CD4-positive, alpha-beta T cell (primary cell): ENCODE data around the gene PTGES3. TPM values are rescaled to one million over a fixed set of nuclear protein-coding genes. Genes with fewer than 3 reads are reported as not detected.
A peak's percentile ranks its signal among the peaks of the same experiment; 100 is the strongest.

Experiments
- ATAC-seq: fragments of 200-7000 bp; cut with Tn5 transposase; one replicate; pipeline ENCODE4 v1.10.0; 2022; ENCODE audit warnings: mild to moderate bottlenecking; ENCODE audit not compliant: poor library complexity
- CTCF ChIA-PET: fragments of 350-600 bp; sonication (Branson Sonifier 250); formaldehyde crosslinking; loops from one replicate; lab custom pipeline; 2021; ENCODE audit warnings: antibody characterized with exemption, inconsistent platforms; lab: Charles Lee
- POLR2A ChIA-PET: fragments of 350-600 bp; sonication (Branson Sonifier 250); formaldehyde crosslinking; loops from one replicate; lab custom pipeline; 2021; ENCODE audit warnings: antibody characterized with exemption, inconsistent platforms; lab: Charles Lee
- DNase-seq, 14 experiments: peaks; one replicate each; pipeline ENCODE4 v3.0.0-alpha.2; 2013 to 2020; ENCODE audit warnings: mixed read lengths in 2 of 14
- H3K27ac ChIP-seq, 2 donors: one replicate each; pipeline versions ENCODE4 v1.5.1 to v1.7.0; 2013; ENCODE audit warnings: low read length in 2 of 2, low read depth in 1 of 2, mild to moderate bottlenecking in 1 of 2
- H3K27me3 ChIP-seq, 2 experiments: 1 replicate in 1 of 2; 2 replicates in 1 of 2; pipeline versions ENCODE4 v1.6.1 to v1.7.0; 2013; ENCODE audit warnings: low read length in 2 of 2, control low read depth in 1 of 2, mild to moderate bottlenecking in 1 of 2, moderate library complexity in 1 of 2; ENCODE audit not compliant: insufficient read depth in 2 of 2, control insufficient read depth in 1 of 2
- H3K36me3 ChIP-seq: one replicate; pipeline ENCODE4 v1.6.1; 2013; ENCODE audit warnings: low read length, control low read depth; ENCODE audit not compliant: insufficient read depth
- H3K4me1 ChIP-seq: one replicate; pipeline ENCODE4 v1.6.1; 2013; ENCODE audit warnings: low read length, control low read depth; ENCODE audit not compliant: insufficient read depth
- H3K4me3 ChIP-seq: one replicate; pipeline ENCODE4 v1.5.1; 2013; ENCODE audit warnings: mild to moderate bottlenecking, low read length, moderate library complexity
- H3K9me3 ChIP-seq, 2 experiments: 1 replicate in 1 of 2; 2 replicates in 1 of 2; pipeline versions ENCODE4 v1.6.1 to v1.7.0; 2013; ENCODE audit warnings: low read length in 2 of 2, mild to moderate bottlenecking in 2 of 2, control low read depth in 1 of 2, moderate library complexity in 1 of 2; ENCODE audit not compliant: control insufficient read depth in 1 of 2, insufficient read depth in 1 of 2
- H3K27ac Mint-ChIP-seq: one replicate; pipeline ENCODE4 v1.8.0; 2020; ENCODE audit warnings: mixed read lengths
- H3K27me3 Mint-ChIP-seq: one replicate; pipeline ENCODE4 v1.8.0; 2021; ENCODE audit warnings: mixed read lengths
- H3K36me3 Mint-ChIP-seq: one replicate; pipeline ENCODE4 v1.8.0; 2021; ENCODE audit warnings: low read depth, mixed read lengths
- H3K4me1 Mint-ChIP-seq: one replicate; pipeline ENCODE4 v1.8.0; 2021; ENCODE audit warnings: low read depth, mixed read lengths
- H3K4me3 Mint-ChIP-seq: one replicate; pipeline ENCODE4 v1.8.0; 2020; ENCODE audit warnings: mild to moderate bottlenecking, mixed read lengths
- H3K9me3 Mint-ChIP-seq: one replicate; pipeline ENCODE4 v1.8.0; 2020; ENCODE audit warnings: mixed read lengths
- intact Hi-C, 2 experiments: fragments of 100-400 bp; cut with DNase I in 1 of 2; cut with micrococcal nuclease in 1 of 2; formaldehyde crosslinking; loops; one replicate each; pipeline versions ENCODE4 v1.15.1 to v1.9.0; 2023 to 2025; cut with DNase I, micrococcal nuclease
- total RNA-seq, 174 experiments: library from RNA in 2 of 174; stranded (reverse) in 2 of 174; gene quantifications; one replicate each; pipeline ENCODE4 v1.2.3 and lab custom pipeline; 2021 to 2026
- TF ChIP-seq, protein P1 (sequence below): fragments of 200-600 bp; IDR thresholded peaks from one replicate; pipeline ENCODE4 v1.8.0; 2022; ENCODE audit warnings: antibody characterized with exemption, mild to moderate bottlenecking

PTGES3 gene
- total RNA-seq, 2 experiments from 2014 or later: 146 to 154 TPM

GRCh38 chr12:56719056-56719455 is 31.0 kb upstream of the PTGES3 start:
- ChIA-PET POLR2A (interaction anchor here (0.6 to 4.2 kb wide), 2 partner anchors 31 to 369 kb away, joined by 3 to 26 read pairs; partner anchors contain the start of gene PTGES3), CTCF (interaction anchor here (0.5 kb wide), 1 partner anchor 37 kb away, joined by 3 read pairs; no protein-coding TSS in a partner anchor)
- ATAC-seq (no peak), DNase-seq (no peak)
- Histone ChIP-seq H3K4me1 (peaks cover 71% of the 10 kb centered on the region), H3K36me3 (peaks cover 77% of the 10 kb centered on the region), H3K4me3 (no peak overlapping the region), H3K27me3 (no peaks in the 10 kb centered on the region), H3K9me3 (no peaks in the 10 kb centered on the region), H3K27ac (peak overlapping the region; percentile 3 to 9)
- Mint-ChIP-seq H3K27me3 (no peaks in the 10 kb centered on the region), H3K9me3 (no peaks in the 10 kb centered on the region), H3K4me3 (peak overlapping the region; percentile 28), H3K27ac (peak overlapping the region; percentile 92), H3K4me1 (peaks cover 81% of the 10 kb centered on the region), H3K36me3 (peaks cover 88% of the 10 kb centered on the region)
- TF ChIP-seq, protein P1, sequence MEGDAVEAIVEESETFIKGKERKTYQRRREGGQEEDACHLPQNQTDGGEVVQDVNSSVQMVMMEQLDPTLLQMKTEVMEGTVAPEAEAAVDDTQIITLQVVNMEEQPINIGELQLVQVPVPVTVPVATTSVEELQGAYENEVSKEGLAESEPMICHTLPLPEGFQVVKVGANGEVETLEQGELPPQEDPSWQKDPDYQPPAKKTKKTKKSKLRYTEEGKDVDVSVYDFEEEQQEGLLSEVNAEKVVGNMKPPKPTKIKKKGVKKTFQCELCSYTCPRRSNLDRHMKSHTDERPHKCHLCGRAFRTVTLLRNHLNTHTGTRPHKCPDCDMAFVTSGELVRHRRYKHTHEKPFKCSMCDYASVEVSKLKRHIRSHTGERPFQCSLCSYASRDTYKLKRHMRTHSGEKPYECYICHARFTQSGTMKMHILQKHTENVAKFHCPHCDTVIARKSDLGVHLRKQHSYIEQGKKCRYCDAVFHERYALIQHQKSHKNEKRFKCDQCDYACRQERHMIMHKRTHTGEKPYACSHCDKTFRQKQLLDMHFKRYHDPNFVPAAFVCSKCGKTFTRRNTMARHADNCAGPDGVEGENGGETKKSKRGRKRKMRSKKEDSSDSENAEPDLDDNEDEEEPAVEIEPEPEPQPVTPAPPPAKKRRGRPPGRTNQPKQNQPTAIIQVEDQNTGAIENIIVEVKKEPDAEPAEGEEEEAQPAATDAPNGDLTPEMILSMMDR: no peak
- intact Hi-C loops: no loop called here

GRCh38 chr12:56718636-56719035 is 30.6 kb upstream of the PTGES3 start:
- DNase-seq (no peak), ATAC-seq (no peak)
- CTCF ChIA-PET: no interaction called here
- POLR2A ChIA-PET: interaction anchor here (0.6 to 4.2 kb wide), 2 partner anchors 30 to 369 kb away, joined by 3 to 26 read pairs; partner anchors contain the start of gene PTGES3
- peak overlapping the region in 1 of 2 donors; percentile 9 for H3K27ac ChIP-seq
- intact Hi-C loops: no loop called here
- Mint-ChIP-seq H3K9me3 (no peaks in the 10 kb centered on the region), H3K4me1 (peaks cover 76% of the 10 kb centered on the region), H3K4me3 (no peak overlapping the region), H3K27ac (peak overlapping the region; percentile 92), H3K27me3 (no peaks in the 10 kb centered on the region), H3K36me3 (peaks cover 88% of the 10 kb centered on the region)
- no peaks in the 10 kb centered on the region for H3K9me3 ChIP-seq
- no peaks in the 10 kb centered on the region for H3K27me3 ChIP-seq
- no peak overlapping the region for H3K4me3 ChIP-seq
- H3K36me3 ChIP-seq: peaks cover 81% of the 10 kb centered on the region
- TF ChIP-seq, protein P1: no peak
- peaks cover 67% of the 10 kb centered on the region for H3K4me1 ChIP-seq

- Histone ChIP-seq H3K9me3 (no peaks in the 10 kb centered on the region), H3K4me1 (peaks cover 67% of the 10 kb centered on the region), H3K36me3 (peaks cover 86% of the 10 kb centered on the region), H3K4me3 (no peak overlapping the region), H3K27ac (peak overlapping the region in 1 of 2 donors; percentile 9), H3K27me3 (no peaks in the 10 kb centered on the region)
- Mint-ChIP-seq H3K36me3 (peaks cover 88% of the 10 kb centered on the region), H3K27ac (no peak overlapping the region), H3K9me3 (no peaks in the 10 kb centered on the region), H3K4me3 (no peak overlapping the region), H3K27me3 (no peaks in the 10 kb centered on the region), H3K4me1 (peaks cover 72% of the 10 kb centered on the region)
- ChIA-PET POLR2A (interaction anchor here (0.7 to 4.2 kb wide), 3 partner anchors 9 to 30 kb away, joined by 3 to 26 read pairs (median 10); partner anchors contain the start of gene PTGES3), CTCF (no interaction called here)
- no peak for ATAC-seq
- intact Hi-C loops: no loop called here
- TF ChIP-seq, protein P1: no peak
- DNase-seq: no peak
Observed at GRCh38 chr12:56718149-56718548, 30.1 kb upstream of the PTGES3 start.
